GM20431 (cell line): ENCODE measurements around the gene CCDC88C.

Experiments used
- in situ Hi-C: fragments of 300-500 bp; cut with MseI, MboI; formaldehyde crosslinking; loops from one replicate; pipeline ENCODE4 v1.15.0; 2020; ENCODE audit warnings: low sequenced_read_pairs; ENCODE audit not compliant: unreplicated experiment

Gene CCDC88C

DNA sequence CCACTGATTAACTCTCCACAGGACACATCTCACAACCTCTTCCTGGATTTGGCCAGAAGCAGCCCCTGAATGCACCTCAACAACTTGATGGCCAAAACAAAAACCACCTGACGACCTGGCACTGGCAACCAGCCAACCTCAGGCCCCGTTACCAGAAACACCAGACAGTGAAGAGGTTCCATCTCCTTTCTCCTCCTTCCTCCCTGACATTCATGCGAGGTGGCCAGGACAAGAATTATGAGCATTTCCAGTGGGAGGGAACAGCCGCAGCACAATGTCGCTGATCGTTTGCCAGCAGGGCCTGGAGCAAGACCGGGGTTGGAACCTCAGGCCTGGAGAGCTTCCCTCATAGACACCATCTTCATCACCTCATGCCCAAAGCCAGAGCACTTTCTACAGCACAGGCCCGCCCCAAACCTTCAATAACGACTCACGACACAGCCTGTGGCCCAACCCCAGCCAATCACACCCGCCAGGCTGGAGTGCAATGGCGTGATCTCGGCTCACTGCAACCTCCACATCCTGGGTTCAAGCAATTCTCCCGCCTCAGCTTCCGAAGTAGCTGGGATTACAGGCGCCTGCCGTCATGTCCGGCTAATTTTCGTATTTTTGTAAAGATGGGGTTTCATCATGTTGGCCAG, 48.7 kb downstream of the CCDC88C start:
- in situ Hi-C loops, result no loop called here

DNA sequence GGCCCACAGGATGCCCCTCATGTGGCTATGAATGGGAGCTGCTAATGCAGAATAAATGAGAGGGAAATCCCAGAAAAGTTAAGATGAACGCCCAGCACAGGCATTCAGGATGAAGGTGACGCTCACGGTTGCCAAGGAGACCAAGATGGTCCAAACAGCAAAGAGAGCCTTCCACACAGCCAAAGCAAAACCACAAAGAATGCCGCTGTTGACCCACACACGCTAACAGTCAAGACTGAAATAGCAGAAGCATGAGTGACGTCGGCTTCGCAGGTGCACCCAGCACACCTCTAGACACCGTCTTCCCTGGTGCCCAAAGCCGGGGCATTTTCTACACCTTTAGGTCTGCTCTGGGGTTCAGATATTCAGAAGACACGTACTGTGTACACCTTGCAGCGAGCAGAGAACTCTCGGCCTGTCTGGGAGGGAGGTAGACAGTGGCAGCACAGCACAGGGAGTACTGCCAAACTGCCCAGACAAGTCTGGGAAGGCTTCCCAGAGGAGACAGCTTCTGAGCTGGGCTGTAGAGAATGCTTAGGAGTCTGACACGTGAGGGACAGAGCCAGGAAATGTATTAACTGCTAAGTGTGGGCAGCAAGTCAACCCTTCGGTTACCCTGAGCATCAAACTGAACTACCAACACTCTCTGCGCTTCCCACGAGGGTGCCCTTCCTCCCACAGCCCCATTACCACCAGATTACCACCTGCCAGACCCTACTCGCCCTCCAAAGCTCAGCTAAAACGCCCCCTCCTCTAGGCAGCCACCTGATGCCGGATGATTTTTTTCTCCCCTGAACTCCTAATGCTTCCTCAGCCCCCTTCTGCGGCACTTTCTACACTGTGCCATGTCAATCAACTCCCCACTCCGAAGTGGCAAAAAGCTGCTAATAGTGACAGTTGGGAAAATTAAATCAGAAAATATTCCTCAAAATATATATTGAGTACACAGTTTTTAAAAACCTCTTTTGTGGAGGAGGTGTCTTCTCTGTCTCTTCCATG, 50.1 kb downstream of the CCDC88C start:
- in situ Hi-C loops, result no loop called here

DNA sequence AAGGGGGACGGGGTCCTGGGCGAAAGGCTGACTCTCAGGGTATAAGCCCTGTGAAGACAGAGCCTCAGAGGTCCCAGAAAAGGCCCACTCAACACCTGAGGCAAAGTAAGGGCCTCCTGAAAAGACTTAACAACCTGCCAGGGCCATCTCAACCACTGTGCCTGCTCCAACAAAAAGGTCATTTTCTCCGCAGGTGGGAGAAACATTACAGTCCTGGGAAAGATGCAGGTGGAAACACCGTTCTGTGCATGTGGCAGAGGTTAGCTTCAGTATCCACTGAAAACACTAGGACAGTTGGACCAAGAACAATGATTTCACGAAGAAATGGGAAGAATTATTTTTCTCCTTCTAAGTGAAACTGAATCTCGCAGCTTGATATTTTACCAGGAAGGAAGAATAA, 50.9 kb downstream of the CCDC88C start:
- in situ Hi-C loops, result no loop called here

DNA sequence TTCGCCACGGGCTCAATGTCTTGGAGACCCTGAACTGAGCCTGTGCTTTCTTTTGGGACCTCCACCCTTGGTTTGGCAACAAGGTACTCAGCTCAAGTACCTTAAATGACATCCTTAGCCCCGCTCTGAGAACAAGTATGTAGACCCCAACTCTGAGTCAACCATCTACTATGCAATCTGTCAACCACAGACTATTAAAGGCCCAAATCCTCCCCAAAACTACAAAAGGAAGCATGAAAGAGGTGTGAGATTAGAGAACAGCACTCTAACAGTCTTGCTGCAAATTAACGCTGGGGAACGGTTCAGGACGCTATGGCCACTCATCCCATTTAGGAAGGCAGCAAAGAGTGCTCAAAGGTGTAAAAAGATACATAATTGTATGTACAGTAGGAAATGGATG, 52.1 kb downstream of the CCDC88C start:
- in situ Hi-C loops, result no loop called here

DNA sequence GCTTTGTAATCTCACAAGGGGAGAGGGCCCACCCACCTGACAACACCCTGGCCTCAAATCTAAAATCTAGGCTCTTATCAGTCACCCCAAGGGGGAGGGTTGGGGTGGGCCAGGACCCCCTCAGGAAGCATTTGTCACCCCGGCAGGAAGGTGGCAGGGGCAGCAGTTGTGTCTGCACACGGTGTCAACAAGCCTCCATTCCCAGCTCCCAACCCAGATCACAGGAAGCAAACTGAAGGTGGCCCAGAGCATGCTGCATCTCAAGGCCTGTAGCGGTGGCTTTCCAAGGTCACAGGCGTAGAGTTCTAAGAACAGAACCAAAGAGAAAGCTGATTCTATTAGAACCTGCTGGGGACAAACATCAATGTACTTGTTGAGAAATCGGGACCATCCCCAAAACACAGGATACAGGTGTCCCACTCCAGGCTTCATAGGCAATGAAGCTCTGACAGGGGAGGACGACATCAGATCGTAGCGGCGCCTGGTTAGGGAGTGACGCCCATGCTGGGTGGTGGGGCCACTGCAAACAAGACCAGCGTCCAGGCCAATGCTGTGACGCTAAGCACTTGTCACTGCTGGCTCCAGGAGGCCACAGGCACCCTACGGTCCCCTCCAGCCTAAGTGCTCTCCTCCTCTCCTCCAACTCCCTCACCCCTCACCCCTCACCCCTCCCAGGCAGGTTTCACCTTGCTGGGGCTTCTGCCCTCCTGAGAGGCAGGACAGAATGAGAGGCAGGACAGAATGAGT, 52.9 kb downstream of the CCDC88C start:
- in situ Hi-C loops, result no loop called here

DNA sequence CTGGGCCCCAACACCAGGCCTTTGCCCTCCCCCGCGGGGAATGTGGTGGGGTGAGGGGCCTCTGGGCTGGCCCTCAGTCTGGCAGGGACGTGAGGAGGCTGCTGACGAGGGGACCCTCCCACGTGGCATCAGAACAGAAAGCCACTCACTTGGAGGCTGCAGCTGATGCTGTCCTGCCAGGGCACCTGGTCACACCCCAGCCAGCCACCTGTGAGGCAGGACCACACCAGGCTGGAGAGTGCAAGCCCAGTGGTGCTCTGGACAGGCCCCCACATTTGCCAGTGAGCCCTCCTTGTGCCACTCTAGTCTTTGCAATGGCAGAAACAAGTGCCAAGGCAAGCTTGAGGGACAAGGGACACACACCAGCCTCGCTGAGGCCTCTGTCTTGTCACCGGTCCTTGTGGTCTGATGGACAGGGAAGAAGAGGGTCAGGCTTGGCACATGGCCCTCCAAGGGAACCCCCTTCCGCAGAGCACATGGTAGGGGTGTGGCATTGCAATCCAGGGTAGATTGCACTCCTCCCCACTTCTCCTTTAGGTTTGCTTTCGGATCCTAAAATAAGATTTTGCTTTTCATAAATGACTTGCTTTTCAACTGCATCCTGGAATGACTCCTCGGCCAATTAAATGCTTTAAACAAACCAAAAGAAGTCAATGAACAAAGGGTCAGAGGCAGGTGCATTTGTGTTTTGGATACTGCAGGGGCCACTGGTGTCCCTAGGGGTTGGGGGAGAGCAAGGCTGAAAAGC, 53.7 kb downstream of the CCDC88C start:
- in situ Hi-C loops, result no loop called here

DNA sequence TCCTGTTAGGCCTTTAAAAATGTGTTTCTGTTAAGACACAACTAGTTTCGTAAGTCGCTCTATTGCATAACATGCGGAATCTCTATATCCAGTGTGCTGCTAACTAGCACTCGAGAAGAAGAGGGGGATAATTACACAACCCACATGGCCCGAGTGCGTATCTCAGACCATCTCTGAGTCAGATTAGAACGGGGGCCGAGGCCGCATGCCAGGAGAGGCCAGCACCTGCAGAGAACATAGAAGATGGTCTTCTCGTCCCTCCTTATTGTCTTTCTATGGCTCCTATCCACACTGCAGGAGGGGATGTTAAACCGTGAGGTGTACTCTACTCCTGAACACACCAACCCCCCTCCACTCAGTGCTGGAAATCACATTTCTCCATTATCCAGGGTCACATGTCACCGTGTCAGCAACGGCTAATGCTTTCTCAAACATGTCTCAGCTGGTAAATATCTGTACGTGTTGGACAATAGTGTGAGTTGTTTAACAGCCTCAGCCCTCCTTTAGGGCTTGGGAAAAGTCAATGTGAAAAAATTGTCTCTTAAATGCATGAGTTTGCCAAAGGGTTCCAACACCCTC, 56.3 kb downstream of the CCDC88C start:
- in situ Hi-C loops, result no loop called here

DNA sequence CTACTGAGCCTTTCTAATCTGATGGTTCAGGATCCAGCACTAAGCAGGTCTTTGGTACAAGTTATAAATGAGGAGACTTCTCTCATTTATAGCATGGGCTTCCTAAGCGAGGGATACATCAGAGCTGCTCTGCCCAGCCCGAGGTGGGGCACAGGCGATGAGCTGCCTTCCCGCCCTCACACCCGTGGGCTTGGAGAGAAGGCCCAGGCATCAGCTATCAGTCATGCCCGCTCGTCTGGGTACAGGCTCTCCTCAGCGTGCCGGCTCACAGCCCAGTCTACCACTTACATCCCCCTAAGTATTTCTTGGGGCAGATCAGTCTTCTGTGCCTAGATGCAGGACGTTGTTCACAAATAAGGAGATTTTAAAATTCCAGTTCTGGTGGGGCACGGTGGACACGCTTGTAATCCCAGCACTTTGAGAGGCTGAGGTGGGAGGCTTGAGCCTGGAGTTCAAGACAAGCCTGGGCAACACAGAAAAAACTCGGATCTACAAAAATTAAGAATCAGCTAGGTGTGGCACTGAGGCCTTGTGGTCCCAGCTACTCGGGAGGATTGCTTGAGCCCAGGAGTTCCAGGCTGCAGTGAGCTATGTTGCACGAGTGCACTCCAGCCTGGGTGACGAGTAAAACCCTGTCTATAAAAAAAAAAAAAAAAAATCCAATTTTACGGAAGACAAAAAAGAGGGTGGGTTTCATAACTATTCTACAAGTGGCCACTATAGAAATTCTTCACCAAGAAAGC, 57.0 kb downstream of the CCDC88C start:
- in situ Hi-C loops, result no loop called here

DNA sequence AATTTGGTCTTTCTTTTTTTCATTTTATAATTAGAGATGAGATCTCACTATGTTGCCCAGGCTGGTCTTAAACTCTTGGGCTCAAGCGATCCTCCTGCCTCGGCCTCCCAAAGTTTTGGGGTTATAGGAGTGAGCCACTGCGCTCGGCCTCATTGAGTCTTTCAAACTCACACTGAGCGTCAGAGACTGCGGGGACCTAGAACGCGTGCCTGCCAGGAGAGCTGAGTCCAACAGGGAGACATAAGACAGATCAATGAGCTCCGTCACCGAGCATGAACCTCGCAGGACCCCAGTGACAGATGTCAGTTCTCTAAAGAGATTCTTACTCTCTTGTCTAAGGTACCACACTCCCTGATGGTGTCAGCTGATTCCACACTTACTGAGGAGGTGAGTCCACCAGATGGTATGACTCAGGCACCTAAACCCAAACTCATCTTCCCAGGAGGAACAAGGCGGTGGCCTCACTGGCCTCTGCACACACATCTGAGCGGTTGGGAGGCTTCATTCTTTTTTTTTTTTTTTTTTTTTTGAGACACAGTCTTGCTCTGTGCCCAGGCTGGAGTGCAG, 58.9 kb downstream of the CCDC88C start:
- in situ Hi-C loops, result no loop called here

DNA sequence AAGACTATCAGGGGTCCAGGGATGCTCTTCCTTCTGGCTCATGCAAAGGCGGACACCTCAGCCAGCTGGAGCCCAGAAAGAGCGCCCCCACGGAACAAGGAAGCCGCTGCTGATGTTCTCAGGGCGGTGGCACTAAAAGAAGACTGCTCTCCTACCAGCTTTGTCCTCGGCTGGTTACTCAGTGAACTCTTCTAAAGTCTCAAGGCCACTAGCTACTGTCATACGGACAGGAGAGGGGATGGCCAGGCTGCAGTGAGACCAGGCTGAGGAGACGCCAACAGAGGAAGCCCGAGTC, 59.6 kb downstream of the CCDC88C start:
- in situ Hi-C loops, result no loop called here

DNA sequence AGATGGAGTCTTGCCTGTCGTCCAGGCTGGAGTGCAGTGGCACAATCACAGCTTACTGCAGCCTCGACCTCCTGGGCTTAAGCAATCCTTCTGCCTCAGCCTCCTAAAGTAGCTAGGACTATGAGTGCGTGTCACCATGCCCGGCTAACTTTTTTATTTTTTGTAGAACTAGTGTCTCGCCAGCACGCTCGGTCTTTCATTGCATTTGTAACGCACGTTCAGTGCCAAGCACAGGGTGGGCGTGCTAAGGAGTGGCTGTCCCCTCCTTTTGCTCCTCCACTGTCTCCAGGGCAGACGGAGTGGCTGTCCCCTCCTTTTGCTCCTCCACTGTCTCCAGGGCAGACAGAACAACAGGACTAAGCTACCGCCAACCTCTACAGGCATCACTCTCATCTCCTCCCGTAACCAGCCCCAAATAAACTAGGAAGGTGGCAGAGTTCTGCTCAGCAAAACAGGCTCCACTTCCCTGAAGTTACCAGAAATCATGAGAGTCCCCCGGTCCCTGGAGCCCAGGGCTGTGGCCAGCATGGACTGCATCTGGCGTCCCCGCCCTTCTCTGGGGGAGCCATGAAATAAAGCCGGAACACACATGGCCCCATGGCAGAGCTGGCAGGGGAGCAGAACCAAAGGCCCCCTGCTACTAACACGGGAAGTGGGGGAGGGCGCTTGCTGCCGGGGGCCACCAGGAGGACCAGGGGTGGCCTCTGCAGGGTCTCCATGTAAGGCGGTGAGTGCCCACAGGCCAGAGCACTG, 60.2 kb downstream of the CCDC88C start:
- in situ Hi-C loops, result no loop called here

DNA sequence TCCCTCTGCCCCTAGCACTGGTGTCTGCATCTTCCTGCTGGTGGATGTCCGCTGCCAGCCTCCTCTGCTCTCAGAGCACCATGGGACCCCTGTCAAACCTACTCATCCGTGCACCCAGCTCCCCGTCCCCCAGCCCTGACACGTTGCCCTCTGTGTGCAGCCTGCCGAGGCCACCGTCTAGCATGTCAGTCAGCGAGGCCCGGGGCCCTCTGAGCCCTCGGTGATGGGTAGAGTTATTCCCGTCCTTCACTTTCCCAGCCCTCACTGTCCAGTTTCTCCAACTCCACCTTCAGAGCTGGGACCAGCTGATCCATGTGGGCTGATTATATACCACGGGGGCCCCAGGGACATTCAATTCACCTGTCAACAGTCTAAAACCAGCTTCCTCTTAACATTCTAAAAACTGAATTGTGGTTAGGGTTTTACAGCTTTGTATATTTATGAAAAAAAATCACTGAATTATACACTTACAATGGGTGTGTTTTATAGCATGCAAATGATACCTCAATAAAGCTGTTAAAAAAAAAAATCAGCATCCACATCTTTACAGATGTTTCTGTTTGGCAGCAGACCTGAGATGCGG, 61.3 kb downstream of the CCDC88C start:
- in situ Hi-C loops, result no loop called here

DNA sequence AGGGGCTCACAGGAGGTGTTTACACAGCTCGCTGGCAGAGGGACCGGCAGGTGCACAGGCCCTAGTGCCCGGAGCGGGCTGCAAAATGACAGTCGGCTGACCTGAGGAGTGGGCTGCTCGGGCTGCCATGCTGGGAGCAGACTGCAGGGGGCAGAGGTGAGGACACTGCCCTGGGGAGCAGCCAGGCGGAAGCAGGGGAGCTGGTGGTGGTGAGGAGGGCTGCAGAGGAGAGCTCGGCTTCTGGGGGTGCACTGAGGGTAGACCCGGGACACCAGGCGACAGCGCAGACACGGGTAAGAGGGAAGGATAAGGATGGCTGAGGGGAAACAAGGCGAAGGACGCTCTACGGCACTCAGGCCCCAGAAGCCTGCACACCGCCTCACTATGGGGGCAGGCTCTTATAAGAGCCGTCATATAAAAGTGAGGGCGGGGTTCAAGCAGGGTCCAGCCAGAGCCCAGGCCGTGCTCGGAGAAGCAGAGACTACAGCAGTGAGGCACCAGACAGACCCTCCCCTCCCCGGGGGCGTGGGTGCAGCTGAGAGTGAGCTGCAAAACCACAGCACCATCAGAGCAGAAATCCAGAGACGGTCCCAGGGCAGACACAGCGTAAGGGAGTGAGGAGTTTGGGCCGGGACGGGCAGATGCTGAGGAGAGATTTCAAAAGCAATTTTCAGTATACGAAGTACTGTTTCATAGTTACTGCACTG, 62.5 kb downstream of the CCDC88C start:
- in situ Hi-C loops, result no loop called here

DNA sequence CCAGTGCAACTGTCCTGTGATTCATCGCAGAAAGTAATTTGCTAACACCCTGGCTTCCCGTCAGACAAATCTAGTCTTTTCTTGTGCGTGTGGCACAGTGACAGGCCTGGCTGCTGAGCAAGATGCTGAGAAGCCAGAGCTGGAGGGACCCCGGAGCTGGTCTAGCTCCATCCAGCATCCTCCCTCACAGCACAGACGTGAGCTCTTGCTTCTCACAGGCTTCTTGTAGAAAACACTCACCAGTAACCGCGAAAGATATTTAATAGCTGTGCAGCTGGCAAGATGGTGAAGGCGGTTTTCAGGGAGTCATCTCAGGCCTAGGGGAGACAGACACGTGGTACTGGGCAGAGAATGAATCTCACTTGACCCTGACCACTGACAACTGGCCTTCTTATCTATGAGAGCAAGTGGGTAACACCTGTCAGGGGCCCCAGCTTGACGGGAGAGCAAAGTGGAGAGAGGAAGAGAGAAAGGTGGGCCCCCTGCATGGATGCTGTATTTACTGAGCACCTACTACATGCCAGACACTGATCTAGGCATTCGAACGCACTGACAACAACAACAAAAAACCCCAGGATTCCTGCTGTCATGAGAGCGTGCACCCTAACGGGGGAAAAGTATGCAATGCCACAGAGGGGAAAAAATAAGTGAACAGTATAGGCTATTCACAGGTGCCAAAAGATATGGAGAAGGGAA, 63.3 kb downstream of the CCDC88C start:
- in situ Hi-C loops, result no loop called here

DNA sequence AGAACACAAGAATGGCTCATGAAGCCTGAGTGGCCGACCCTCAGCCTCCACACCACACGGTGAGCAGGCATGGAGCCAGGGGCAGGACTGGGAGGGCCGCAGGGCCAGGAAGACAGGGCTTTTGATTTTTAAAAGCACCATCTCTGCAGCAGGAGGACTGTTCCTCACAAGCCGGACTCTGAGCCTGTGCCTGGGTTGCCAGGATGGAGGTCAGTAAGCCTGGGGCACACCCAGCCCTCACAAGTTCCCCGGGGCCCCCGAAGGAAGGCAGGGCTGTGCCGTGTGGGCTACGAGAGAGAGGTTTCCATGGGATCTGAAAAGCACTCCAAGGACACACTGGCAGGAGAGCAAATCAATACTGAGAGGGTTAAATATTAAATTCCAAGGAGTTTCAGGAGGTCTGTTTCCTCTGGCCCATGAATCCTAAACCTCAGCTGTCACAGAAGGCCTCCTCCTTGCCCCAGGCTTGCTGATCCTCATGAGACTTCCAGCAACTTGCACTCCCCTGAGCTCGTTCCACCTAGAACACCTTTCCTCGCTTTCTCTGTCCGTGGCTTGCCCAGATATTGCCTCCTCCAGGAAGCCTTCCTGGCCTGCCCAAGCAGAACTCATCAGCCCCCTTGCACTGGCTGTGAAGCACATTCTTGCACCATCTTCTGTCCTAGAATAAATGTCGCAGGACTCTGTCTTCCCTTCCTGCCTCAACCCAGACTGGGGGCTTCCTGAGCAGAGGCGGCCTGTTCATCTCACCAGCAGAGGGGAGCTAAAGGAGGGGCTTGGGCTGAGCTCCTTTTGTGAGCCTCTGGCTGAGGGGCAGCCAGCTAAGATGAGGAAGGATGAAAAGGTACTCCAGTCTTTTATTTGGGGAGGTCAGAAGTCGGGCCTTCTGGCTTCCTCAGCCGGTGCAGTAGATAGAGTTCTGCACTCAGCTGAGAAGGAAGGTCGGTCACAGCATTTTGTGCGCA, 64.6 kb downstream of the CCDC88C start:
- in situ Hi-C loops, result no loop called here

DNA sequence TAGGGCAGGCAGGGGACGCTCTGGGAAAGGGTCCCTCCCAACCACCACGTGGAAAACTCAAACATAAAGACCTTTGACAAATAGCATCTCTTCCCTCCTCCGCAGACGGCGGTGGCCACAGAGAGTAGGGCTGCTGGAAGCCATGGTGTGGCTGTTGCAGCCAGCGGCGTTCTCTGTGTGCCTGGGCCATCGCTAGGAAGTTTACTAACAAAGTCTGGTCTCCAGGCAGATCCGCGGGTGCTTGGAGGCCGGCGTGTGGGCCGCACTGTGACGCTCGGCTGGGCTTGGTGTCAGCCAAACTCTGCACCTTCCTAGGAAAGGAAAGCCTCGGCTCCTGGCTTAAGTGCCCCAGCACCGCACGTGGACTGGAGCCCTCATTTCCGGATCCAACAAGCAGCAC, 65.6 kb downstream of the CCDC88C start:
- in situ Hi-C loops, result no loop called here
